ENCODE data around the gene EFNA2. TPM values are rescaled to one million over a fixed set of nuclear protein-coding genes. Genes with fewer than 3 reads are reported as not detected.

EFNA2 gene
- total and polyA plus RNA-seq, 2 experiments from 2014 or later, result 2.7 to 10.3 TPM

DNA sequence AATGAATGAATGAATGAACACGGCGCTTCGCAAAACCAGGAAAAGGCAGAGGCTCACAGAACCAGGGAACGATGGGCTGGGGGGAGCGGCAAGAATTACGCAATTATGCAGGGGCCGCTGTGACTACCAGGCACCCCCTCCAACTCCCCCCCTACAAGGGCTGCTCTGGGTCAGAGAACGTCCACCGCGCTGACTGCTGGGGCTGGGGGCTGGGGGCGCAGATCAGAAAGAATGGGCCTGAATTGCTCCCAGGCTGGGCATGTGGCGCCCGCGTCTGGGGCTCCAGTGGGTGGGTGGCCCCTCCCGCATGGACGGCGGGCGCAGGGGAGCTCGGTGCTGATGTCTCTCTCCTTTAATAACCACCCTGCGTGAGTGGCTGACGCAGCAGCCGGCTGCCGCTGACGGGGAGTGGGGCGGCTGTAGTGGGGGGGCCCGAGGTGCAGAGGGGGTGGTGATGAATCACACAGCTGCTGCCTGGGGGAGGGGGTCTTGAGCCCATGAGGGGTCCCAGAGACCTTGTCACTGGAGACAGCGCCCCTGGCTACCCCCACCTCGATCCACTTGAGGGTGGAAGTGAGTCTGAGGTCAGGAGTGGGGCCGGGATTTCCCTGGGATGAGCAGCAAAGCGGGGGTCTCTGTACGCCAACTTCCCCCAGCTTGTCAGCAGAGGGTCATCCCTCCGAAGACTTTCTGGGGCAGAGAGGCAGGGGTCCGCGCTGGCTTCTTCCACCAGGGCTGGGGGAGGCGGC is 18.0 kb upstream of the EFNA2 start:
- Mint-ChIP-seq H3K27me3 (ENCODE audit: insufficient read depth, low read depth, poor library complexity) (peaks cover 50% of the 10 kb centered on the region), H3K4me1 (peaks cover 60% of the 10 kb centered on the region), H3K36me3 (ENCODE audit: low read depth) (peaks cover 40% of the 10 kb centered on the region), H3K27ac (no peak overlapping the region), H3K9me3 (peaks cover 2% of the 10 kb centered on the region; the same call in 2 of the 3 replicates), H3K4me3 (peak overlapping the region; percentile 64)
- peaks cover 10% of the 10 kb centered on the region; the same call in 1 of the 2 replicates for H3K27me3 ChIP-seq (ENCODE audit: insufficient read depth)
- no peak for ATAC-seq
- TF ChIP-seq STAT1 (IDR thresholded peaks at IDR 0.05; ENCODE audit: unreplicated experiment) (no peak), ZNF331 (CRISPR knock-in tag; IDR thresholded peaks at IDR 0.05; ENCODE audit: low read depth) (no peak), JUNB (IDR thresholded peaks at IDR 0.05; ENCODE audit: unreplicated experiment) (no peak), CREB1 (CRISPR knock-in tag; IDR thresholded peaks at IDR 0.05; ENCODE audit: low read depth) (no peak), POLR2AphosphoS5 (IDR thresholded peaks at IDR 0.05; ENCODE audit: low read depth) (no peak), EZH2 (IDR thresholded peaks at IDR 0.05; ENCODE audit: low read depth, unreplicated experiment) (no peak), NANOG (IDR thresholded peaks at IDR 0.05; ENCODE audit: borderline replicate concordance) (no peak), ZNF114 (CRISPR knock-in tag; IDR thresholded peaks at IDR 0.05) (no peak), EZH2phosphoT487 (IDR thresholded peaks at IDR 0.05; ENCODE audit: unreplicated experiment) (no peak)
- TF ChIP-seq, protein P1, sequence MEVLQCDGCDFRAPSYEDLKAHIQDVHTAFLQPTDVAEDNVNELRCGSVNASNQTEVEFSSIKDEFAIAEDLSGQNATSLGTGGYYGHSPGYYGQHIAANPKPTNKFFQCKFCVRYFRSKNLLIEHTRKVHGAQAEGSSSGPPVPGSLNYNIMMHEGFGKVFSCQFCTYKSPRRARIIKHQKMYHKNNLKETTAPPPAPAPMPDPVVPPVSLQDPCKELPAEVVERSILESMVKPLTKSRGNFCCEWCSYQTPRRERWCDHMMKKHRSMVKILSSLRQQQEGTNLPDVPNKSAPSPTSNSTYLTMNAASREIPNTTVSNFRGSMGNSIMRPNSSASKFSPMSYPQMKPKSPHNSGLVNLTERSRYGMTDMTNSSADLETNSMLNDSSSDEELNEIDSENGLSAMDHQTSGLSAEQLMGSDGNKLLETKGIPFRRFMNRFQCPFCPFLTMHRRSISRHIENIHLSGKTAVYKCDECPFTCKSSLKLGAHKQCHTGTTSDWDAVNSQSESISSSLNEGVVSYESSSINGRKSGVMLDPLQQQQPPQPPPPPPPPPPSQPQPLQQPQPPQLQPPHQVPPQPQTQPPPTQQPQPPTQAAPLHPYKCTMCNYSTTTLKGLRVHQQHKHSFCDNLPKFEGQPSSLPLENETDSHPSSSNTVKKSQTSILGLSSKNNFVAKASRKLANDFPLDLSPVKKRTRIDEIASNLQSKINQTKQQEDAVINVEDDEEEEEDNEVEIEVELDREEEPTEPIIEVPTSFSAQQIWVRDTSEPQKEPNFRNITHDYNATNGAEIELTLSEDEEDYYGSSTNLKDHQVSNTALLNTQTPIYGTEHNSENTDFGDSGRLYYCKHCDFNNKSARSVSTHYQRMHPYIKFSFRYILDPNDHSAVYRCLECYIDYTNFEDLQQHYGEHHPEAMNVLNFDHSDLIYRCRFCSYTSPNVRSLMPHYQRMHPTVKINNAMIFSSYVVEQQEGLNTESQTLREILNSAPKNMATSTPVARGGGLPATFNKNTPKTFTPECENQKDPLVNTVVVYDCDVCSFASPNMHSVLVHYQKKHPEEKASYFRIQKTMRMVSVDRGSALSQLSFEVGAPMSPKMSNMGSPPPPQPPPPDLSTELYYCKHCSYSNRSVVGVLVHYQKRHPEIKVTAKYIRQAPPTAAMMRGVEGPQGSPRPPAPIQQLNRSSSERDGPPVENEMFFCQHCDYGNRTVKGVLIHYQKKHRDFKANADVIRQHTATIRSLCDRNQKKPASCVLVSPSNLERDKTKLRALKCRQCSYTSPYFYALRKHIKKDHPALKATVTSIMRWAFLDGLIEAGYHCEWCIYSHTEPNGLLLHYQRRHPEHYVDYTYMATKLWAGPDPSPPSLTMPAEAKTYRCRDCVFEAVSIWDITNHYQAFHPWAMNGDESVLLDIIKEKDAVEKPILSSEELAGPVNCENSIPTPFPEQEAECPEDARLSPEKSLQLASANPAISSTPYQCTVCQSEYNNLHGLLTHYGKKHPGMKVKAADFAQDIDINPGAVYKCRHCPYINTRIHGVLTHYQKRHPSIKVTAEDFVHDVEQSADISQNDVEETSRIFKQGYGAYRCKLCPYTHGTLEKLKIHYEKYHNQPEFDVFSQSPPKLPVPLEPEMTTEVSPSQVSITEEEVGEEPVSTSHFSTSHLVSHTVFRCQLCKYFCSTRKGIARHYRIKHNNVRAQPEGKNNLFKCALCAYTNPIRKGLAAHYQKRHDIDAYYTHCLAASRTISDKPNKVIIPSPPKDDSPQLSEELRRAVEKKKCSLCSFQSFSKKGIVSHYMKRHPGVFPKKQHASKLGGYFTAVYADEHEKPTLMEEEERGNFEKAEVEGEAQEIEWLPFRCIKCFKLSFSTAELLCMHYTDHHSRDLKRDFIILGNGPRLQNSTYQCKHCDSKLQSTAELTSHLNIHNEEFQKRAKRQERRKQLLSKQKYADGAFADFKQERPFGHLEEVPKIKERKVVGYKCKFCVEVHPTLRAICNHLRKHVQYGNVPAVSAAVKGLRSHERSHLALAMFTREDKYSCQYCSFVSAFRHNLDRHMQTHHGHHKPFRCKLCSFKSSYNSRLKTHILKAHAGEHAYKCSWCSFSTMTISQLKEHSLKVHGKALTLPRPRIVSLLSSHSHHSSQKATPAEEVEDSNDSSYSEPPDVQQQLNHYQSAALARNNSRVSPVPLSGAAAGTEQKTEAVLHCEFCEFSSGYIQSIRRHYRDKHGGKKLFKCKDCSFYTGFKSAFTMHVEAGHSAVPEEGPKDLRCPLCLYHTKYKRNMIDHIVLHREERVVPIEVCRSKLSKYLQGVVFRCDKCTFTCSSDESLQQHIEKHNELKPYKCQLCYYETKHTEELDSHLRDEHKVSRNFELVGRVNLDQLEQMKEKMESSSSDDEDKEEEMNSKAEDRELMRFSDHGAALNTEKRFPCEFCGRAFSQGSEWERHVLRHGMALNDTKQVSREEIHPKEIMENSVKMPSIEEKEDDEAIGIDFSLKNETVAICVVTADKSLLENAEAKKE (CRISPR knock-in tag; IDR thresholded peaks at IDR 0.05), result no peak
- TF ChIP-seq, protein P2, sequence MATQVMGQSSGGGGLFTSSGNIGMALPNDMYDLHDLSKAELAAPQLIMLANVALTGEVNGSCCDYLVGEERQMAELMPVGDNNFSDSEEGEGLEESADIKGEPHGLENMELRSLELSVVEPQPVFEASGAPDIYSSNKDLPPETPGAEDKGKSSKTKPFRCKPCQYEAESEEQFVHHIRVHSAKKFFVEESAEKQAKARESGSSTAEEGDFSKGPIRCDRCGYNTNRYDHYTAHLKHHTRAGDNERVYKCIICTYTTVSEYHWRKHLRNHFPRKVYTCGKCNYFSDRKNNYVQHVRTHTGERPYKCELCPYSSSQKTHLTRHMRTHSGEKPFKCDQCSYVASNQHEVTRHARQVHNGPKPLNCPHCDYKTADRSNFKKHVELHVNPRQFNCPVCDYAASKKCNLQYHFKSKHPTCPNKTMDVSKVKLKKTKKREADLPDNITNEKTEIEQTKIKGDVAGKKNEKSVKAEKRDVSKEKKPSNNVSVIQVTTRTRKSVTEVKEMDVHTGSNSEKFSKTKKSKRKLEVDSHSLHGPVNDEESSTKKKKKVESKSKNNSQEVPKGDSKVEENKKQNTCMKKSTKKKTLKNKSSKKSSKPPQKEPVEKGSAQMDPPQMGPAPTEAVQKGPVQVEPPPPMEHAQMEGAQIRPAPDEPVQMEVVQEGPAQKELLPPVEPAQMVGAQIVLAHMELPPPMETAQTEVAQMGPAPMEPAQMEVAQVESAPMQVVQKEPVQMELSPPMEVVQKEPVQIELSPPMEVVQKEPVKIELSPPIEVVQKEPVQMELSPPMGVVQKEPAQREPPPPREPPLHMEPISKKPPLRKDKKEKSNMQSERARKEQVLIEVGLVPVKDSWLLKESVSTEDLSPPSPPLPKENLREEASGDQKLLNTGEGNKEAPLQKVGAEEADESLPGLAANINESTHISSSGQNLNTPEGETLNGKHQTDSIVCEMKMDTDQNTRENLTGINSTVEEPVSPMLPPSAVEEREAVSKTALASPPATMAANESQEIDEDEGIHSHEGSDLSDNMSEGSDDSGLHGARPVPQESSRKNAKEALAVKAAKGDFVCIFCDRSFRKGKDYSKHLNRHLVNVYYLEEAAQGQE (IDR thresholded peaks at IDR 0.05; ENCODE audit: unreplicated experiment), result no peak
- TF ChIP-seq, protein P3, sequence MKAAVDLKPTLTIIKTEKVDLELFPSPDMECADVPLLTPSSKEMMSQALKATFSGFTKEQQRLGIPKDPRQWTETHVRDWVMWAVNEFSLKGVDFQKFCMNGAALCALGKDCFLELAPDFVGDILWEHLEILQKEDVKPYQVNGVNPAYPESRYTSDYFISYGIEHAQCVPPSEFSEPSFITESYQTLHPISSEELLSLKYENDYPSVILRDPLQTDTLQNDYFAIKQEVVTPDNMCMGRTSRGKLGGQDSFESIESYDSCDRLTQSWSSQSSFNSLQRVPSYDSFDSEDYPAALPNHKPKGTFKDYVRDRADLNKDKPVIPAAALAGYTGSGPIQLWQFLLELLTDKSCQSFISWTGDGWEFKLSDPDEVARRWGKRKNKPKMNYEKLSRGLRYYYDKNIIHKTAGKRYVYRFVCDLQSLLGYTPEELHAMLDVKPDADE (IDR thresholded peaks at IDR 0.05), result no peak
- TF ChIP-seq, protein P4, sequence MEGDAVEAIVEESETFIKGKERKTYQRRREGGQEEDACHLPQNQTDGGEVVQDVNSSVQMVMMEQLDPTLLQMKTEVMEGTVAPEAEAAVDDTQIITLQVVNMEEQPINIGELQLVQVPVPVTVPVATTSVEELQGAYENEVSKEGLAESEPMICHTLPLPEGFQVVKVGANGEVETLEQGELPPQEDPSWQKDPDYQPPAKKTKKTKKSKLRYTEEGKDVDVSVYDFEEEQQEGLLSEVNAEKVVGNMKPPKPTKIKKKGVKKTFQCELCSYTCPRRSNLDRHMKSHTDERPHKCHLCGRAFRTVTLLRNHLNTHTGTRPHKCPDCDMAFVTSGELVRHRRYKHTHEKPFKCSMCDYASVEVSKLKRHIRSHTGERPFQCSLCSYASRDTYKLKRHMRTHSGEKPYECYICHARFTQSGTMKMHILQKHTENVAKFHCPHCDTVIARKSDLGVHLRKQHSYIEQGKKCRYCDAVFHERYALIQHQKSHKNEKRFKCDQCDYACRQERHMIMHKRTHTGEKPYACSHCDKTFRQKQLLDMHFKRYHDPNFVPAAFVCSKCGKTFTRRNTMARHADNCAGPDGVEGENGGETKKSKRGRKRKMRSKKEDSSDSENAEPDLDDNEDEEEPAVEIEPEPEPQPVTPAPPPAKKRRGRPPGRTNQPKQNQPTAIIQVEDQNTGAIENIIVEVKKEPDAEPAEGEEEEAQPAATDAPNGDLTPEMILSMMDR (conservative IDR thresholded peaks at IDR 0.05; ENCODE audit: low read depth in 2 of 2), result no peak
- H3K4me1 ChIP-seq (ENCODE audit: insufficient read depth), result peaks cover 44% of the 10 kb centered on the region; the same call in 1 of the 2 replicates
- peaks cover 28% of the 10 kb centered on the region for H4K20me1 ChIP-seq (replicated peaks; ENCODE audit: insufficient read depth)
- peak overlapping the region; percentile 94 for H3K4me3 ChIP-seq
- peaks cover 53% of the 10 kb centered on the region for H3F3A ChIP-seq (replicated peaks; ENCODE audit: low read depth)
- H3K9me2 ChIP-seq (ENCODE audit: insufficient read depth), result no peaks in the 10 kb centered on the region
- H3K4me2 ChIP-seq, result peak overlapping the region; percentile 95
- H3K27ac ChIP-seq (ENCODE audit: low read depth), result no peak overlapping the region
- no peak for DNase-seq (ENCODE audit: low spot score)
- H2AFZ ChIP-seq, result no peak overlapping the region
- H3K79me2 ChIP-seq (replicated peaks; ENCODE audit: insufficient read depth), result peaks cover 34% of the 10 kb centered on the region
- peaks cover 22% of the 10 kb centered on the region for H3K36me3 ChIP-seq (ENCODE audit: insufficient read depth)

All from GM23338 (cell line).